Endometrium (tissue), 2 donors: ENCODE measurements around the gene MANF.
"Not testable (repeated sequence)": the region's sequence is repeated elsewhere in the genome, so short reads cannot be mapped to it uniquely, and the experiment has no call there.

ENCODE experiments used
- FAIRE-seq: peaks from 2 replicates; lab custom pipeline; 2012; peaks lifted over from hg19 to GRCh38; lab: Jason Lieb, UNC
- donor health status: control.
- donor health status: control.

MANF gene

DNA sequence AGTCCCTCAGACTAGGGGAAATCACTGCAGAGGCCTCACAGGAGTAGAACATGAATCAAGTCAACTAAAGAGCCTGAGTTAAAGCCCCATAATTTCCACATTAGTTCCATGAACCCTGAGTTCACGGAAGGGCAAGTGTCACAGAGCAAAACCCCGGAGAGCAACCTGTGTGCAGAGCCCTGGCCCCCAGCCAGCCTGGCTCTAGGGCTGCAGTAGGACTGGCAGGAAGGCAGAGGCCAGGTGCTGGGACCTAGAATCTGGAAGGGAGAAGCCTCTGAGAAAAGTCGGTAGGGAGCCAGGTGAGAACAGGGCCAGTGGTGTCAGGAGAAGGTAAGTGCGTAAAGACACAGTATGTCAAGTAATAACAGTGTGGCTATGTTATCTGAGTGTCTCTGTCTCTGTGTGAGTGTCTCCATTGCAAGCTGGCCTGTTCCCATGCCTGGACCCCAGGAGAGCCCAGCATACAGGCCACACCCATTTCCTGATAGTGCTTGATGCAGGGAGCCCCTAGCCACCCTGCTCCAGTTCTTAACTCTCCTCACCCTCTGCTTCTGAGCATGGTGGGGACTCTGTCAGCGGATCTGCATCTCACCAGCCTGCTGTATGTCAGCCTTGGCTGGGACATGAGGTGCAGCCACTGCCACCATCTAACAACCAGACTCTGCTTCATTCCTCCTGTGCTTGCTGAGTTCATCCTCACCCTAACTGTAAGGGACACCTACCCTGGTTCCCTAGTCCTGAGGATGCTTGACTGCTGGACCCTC is 11.3 kb upstream of the MANF start:
- no peak for FAIRE-seq

DNA sequence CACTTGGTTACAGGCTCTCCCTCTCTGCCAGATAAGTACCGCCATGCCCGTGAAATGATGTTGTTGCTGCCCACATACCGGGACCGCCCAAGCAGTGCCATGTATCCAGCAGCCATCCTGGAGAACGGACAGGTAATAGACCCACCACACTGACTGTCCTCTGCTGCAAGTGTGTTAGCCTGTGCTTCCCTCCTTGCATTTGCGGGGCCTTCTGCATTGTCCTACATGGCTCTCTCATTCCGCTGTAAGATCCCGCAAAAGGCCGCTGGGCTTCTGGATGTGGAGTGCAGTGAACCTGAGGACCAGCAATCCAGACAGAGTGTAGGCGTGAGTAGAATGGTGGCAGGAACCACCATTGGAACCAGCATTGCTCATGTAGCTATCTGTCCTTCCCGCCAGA is 10.6 kb upstream of the MANF start:
- no peak for FAIRE-seq

DNA sequence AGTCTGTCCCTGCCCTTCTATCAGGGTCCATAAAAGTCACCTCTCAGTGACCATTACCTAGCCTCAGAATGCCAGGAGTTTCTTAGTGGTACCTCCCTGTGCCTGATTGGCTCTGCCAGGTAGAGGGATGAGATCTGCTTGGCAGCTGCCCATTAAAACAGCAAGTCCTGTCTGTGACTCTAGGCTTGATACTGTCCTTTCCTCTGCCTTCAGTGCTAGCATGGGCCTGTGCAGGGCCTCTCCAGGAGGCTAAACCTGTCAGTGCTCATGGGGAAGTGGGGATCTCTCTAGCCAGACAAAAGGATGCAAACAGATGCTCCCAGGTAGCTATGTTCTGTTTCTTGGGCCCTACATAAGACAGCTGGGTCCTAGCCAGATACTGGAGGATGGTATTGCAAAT is 10.0 kb upstream of the MANF start:
- no peak for FAIRE-seq

DNA sequence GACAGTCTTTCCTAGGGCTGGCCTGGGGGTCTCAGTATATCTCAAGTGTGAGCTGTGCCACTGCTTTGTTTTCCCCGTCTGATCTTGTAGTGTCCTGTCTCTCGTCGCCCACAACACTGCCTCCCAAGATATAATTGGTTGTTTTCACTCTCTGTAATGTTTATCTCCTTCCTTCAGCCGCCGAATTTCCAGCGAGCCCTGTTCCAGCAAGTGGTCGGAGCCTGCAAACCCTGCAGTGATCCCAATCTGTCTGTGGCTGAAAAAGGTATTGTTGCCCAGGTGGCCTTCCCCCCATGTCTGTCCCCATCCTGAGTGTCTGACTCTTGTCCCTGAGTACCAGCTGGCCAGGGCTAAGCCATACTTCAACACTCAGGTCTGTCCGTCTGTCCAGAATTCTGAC is 9.5 kb upstream of the MANF start:
- FAIRE-seq = no peak

DNA sequence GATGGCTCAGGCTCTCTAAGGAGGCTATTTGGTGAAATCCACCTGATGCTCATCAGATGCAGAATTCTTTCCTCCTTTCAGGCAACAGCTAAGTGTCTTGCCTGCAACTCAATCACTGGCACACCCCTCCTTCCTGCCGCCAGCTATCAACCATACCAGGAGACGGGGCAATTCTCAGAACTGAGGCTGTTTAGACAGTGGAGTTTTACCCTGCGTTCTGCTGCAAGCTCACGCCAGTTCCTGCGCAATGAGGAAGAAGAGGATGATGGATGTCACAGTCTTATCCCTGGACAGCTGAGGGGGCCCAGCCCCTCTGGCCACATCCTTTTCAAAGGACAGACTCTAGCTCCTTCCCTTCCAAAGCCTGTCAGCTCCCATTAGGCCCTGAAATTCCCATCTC is 7.0 kb upstream of the MANF start:
- FAIRE-seq = no peak

DNA sequence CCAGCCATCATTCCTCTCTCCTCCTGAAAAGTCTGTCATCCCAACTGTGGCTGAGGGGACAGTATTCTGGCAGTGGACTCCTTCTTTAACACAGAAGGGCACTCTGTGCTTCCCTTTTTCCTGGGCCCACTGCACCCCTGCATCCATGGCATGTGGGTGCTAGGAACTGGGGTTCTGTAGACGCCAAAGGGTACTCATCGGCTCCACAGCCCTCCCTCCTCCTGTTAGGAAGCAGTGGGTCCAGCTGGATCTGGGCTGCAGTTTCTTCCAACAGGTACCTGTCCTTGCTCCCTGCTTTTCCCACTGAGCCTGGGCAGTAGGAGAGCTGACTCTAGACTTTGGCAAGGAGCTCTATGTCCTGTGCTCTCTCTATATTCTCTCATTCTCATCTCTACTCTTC is 6.4 kb upstream of the MANF start:
- no peak for FAIRE-seq

DNA sequence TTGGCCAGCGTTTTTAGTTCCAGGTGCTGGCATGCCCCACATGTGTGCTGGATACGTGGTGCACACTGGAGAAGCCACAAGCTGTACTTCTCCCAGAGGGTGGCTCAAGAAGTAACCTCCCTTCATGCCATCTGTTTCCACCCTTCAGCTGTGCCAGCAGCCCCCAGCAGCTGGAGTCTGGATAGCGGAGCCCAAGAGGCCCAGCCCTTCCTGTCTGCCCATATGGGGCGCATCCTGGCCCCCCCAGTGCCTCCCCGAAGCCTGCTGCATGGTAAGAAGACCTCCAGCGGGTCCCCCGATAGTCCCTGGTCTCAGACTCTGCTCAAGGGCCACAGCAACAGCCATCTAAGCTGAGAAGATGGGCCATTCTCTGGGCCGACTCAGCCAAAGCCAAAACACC is 5.8 kb upstream of the MANF start:
- FAIRE-seq = no peak

DNA sequence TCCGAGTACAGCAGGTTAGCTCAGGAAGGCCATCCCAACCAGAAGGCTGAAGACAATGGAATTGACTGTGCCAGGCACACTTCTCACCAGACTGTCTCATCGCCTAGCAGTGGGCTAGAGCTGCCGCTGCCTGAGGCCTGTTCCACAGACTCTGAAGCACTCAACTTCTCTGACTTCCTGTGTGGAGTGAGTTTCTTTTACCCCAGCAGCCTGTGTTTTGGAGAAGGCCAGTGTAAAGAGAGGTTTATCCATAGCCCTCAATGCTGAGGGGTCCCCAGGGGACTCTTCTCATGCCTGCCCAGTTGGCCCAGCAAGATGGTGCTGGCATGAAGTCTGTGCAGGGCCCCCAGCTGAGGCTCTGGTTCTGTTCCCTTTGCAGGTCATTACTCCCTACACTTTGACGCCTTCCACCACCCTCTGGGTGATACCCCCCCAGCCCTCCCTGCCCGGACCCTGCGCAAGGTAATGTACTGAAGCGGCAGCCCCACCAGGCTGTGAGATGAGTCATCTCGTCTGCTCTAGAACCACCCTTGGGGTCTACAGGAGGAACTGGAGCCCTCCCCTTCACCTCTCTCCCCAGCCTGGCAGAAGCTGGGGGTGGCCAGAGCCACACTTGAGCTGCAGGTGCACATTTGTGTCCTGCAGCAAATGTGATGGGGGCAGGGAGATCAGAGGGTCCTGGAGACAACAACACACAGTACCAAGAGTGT is 5.2 kb upstream of the MANF start:
- no peak for FAIRE-seq

DNA sequence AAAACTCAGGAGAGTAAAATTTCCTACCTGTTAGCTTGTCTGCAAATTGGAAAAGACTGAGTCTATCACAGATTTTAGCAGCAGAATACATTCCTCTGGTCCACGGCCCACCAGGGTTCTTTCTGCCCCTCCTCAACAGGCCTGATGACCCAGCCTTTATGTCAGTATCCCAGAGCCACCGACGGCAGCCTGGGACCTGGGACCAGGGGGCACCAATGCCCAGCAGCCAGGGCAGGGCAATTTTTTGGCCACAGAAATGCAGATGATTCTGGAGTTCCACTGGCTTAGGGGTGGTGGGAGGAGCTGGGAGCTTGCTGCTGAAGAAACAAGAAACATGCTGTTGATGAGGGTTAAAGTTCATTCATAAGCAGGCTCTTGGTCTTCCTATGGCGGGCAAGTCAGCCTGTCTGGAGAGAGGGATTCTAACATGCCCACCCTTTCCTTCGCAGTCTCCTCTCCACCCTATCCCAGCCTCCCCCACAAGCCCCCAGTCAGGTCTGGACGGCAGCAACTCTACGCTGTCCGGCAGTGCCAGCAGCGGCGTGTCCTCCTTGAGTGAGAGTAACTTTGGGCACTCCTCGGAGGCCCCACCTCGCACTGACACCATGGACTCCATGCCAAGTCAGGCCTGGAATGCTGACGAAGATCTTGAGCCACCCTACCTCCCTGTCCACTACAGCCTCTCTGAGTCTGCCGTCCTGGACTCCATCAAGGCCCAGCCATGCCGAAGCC is 4.3 kb upstream of the MANF start:
- FAIRE-seq = no peak

DNA sequence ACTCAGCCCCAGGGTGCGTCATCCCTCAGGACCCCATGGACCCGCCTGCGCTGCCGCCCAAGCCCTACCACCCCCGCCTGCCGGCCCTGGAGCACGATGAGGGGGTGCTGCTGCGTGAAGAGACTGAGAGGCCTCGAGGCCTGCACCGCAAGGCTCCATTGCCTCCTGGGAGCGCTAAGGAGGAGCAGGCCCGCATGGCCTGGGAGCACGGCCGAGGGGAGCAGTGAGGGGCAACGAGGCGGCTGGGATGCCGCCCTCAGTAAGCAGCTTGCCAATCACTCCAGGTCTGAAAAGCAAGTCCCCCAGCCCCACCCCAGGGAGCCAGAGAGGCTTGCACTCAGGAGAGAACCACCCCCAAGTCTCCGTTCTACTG is 3.8 kb upstream of the MANF start:
- no peak for FAIRE-seq

DNA sequence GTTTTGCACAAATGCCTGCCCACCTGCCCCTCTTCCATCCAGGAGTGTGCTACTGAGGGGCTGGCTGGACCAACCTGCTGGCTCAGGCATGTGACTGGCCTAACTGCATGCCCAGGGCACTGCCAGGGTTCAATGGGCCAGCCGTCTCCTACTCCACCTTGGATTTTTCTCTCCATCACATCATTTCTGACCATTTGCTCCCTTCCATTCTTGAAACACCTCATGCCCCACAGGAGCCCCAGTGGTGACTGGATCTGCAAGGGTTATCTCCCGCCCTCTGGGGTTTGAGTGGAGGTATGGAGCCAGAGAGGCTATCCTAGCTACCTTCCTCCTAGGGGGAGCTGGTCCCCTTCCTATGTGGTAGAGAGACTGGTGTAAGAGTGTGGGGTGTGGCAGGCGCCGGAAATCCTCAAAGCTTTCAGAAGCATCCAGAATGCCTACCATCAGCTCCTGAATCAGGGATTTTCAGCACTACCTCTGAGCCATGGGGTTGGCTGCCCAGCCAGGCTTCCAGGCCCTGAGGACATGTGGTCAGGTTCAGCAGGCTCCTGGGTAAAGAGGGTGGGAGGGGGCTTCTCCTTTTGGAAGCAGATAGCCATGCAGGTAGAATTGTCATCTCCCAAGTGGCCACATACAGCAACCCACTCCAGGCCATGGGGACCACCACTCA is 2.9 kb upstream of the MANF start:
- FAIRE-seq = no peak

DNA sequence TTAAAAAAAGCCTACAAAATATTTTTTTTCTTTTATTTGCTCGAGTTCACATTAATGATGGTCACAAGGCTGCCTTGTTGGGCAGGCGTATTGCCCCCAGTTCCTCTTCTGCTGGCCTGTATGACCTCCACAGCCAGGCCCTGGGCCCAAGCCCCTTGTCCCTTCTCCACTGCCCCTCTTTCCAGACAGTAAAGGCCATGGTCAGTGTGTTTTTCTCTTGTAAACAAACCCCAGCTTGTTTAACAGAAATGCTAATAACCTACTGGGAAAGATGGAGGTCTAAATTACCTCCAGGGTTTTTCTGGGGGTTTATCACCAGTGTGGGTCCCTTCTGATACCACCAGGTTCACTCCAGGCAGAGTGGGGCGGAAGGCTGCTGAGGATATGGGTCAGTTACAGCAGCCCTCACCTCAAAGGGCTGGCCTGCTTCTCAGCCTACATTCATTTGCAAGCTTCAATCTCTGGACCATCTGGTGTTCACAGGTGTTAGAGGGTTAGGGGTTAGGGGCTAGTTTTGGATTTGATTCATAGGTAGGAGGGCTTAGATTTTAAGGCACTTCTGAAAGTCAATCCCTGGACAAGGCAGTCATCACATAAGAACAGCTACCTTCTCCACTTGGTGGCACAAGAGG is 2.0 kb upstream of the MANF start:
- FAIRE-seq = no peak

DNA sequence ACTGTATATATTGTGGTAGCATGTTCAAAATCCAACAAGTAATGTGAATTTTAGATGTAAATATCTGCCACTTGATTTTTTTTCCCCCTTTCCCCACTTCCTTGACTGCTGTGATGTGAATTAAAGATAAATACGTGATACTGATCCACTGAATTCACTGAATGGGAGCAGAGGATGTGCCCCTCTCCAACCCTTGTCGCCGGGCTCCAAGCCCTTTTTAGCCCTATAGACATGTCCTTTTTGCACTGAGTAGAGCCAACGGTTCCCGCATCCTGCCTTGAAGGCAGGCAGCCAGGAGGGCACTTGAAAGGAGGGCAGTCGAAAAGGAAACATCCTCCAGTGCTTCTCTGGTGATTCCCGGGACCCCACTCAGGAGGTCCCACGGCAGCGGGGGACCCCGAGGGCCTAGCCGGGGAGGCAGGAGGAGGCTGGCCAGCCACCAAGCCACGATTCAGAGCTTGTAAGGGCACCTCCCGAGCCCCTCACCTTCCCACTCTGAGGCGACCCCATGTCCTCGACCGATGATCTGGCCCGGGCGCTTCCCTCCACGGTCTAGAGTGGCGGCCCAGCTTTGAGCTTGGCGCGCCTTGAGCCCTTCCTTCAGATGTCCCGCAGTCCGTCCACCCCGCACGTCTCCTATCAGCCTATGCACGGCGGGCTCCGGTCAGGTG is 901 bp upstream of the MANF start:
- no peak for FAIRE-seq

DNA sequence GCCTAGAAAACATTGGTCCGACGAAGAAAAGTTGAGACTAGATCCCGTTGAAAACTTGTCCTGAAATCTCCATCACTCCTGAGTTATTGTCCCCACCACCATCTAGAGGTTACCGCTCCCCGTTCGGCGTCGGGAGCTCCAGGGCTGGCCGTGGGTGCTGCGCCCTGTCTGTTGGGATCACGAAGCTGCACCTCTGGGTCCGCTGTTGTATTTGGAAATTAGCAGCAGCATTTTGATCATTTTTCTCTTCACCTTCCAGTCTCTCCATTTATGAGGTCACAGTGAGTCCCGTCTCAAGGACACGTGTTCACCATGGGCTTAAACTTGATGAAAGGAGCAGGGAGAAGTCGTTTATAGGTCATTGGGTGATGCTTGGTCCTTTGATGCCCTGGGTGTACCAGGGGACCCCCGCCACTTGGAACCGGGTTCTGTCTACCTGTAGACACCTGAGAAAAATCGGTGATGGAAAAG is 565 bp downstream of the MANF start:
- no peak for FAIRE-seq

DNA sequence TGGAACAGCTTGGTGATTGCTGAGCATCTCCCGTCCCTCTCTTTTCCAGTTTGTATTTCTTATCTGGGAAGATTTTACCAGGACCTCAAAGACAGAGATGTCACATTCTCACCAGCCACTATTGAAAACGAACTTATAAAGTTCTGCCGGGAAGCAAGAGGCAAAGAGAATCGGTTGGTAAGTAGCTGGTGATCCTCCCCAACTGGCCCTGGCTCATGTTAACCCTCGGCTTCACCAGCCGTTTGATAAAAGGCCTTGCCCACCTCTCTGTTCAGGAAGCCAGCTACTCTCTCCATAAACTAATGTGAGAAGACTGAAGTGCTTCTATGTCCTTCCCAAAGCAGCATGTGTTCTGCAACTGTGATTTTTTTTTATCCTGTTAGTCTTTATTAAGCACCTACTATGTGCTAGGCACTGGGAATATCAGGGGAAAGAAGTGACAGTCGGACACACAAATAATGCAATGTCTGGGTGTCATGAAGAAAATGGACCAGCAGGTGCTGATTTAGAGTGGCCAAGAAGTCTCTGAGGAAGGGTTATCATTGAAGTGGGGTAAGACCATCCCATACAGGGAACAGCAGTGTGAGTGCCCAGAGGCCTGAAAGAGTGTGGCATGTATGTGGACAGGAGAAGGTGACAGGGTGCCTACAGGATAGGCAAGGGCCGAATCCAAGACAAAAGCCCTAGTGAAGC is 1.2 kb downstream of the MANF start:
- FAIRE-seq = no peak

DNA sequence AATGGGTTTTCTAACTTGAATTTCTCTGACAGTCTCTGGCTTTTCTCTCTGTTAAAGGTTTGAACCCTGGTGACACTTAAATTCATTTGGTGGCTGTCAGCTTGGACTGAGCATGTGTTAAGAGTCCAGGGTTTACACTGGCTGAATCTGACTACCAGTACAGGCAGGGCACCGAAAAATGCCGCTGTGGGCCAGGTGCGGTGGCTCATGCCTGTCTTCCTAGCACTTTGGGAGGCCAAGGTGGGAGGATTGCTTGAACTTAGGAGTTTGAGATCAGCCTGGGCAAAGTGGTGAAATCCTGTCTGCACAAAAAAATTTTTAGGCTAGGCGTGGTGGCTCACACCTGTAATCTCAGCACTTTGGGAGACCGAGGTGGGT is 1.8 kb downstream of the MANF start:
- no peak for FAIRE-seq

DNA sequence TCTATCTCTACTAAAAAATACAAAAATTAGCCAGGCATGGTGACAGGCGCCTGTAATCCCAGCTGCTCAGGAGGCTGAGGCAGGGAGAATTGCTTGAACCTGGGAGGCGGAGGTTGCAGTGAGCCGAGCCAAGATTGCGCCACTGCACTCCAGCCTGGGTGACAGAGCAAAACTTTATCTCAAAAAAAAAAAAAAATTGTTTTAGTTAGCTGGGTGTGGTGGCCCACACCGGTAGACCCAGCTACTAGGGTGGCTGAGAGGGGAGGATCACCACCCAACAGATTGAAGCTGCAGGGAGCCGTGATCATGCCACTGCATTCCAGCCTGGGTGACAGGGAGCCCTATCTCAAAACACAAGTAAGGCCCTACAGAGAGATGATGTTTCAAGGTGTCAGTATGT is 2.2 kb downstream of the MANF start:
- not testable (repeated sequence) for FAIRE-seq

DNA sequence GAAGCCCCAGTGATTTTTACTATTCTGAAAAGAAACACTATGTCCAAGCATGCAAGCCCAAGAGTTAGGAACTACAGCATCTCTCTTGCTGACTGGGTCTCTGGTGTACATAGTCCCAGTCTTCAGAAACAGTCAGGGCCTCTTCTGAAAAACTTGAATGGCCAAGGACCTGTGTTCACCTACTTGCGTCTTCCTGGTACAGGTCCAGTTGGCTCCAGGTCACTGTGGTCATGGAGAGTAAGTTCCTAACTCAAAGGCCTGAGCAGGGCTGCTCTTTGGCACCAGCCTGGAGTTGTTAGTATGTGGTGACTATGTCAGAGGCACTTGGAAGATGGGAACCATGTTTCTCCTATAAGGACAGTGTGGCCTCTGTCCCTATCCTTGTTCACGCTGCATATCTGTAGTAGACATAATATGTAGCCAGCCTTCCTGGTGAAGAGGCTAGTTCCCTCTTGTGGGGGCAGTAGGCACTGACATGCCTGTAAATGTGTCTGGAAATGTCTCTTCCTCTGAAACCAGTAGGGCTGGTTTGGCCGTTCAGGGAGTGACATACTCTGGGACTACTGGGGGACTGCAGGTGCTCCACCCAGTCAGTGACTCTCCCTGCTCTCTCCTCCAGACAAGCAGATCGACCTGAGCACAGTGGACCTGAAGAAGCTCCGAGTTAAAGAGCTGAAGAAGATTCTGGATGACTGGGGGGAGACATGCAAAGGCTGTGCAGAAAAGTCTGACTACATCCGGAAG is 3.4 kb downstream of the MANF start:
- no peak for FAIRE-seq

DNA sequence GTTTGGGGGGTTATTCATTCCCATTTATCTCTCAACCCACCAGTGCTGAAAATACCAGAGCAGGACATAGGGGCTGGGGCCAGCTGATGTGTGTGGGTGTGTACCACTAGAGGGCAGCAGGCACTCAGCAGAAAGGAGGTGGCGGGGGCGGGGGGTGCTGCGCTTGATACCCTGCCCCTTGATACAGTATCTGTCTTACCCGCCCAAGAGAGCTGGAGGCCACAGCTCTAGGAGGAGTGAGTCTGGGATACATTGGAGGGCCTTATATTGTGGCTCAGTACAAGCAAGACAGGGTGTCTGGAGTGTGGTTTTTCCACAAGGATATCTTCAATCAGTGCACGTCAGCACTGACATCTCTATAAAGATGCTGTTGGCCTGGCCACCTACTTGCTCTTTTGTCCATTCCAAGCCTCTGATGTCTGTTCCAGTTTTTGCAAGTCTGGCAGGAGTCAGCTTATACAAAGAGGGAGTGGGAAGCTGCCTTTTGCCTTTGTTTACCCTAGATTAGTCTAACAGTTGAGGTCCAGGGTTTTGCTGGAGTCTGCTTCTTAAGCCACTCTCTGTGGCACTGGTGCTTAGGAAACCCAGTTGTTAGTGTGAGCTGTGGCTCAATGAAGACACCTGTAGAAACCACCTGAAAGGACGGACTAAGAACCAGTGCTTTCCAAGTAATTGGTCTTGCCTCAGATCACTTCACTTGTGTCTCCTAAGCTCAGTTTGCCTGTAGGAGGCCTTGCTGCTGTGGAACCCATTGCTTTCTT is 4.5 kb downstream of the MANF start:
- no peak for FAIRE-seq
